NB4 (cell line): ENCODE measurements around the gene TRAK1.

ENCODE experiments used
- DNase-seq: peaks from one replicate; pipeline ENCODE4 v3.0.0; 2010; ENCODE audit warnings: low read depth
- H3K4me3 ChIP-seq: one replicate; pipeline ENCODE4 v1.5.1; 2011; ENCODE audit warnings: mild to moderate bottlenecking, low read depth, low read length, moderate library complexity
- MYC ChIP-seq: IDR thresholded peaks from 2 replicates; pipeline ENCODE4 v1.6.1; 2011; ENCODE audit warnings: low read depth, low read length
- POLR2A ChIP-seq: IDR thresholded peaks from 2 replicates; pipeline ENCODE4 v1.6.1; 2011; ENCODE audit warnings: mild to moderate bottlenecking; ENCODE audit not compliant: insufficient read length; ENCODE audit errors: extremely low read depth
- TF ChIP-seq, protein P1 (sequence below): IDR thresholded peaks from 2 replicates; pipeline ENCODE4 v1.6.1; 2011; ENCODE audit warnings: low read depth, low read length
- TF ChIP-seq, protein P2 (sequence below): IDR thresholded peaks from one replicate; pipeline ENCODE4 v1.5.1; 2012; ENCODE audit warnings: low read depth, low read length

Gene TRAK1

DNA sequence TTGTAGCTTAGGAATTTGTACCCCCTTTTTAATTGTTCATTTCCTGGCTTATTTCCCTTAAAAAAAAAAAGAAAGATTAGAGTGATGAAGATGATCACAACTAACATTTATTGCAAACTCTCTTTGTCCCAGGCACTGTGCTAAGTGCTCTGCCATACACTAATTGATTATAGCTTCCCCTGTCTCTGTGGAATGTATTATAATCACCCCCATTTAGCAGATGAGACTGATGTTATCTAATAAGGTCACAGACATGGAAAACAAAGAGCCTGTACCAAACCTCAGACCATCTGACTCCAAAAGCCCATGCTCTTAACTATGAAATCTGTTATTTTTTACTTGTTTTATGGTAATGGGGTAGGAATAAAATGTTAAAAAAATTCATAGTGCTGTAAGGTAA, 53.1 kb downstream of the TRAK1 start:
- no peak for DNase-seq
- no peak overlapping the region for H3K4me3 ChIP-seq
- TF ChIP-seq, protein P1, sequence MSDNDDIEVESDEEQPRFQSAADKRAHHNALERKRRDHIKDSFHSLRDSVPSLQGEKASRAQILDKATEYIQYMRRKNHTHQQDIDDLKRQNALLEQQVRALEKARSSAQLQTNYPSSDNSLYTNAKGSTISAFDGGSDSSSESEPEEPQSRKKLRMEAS = no peak
- TF ChIP-seq POLR2A = no peak

DNA sequence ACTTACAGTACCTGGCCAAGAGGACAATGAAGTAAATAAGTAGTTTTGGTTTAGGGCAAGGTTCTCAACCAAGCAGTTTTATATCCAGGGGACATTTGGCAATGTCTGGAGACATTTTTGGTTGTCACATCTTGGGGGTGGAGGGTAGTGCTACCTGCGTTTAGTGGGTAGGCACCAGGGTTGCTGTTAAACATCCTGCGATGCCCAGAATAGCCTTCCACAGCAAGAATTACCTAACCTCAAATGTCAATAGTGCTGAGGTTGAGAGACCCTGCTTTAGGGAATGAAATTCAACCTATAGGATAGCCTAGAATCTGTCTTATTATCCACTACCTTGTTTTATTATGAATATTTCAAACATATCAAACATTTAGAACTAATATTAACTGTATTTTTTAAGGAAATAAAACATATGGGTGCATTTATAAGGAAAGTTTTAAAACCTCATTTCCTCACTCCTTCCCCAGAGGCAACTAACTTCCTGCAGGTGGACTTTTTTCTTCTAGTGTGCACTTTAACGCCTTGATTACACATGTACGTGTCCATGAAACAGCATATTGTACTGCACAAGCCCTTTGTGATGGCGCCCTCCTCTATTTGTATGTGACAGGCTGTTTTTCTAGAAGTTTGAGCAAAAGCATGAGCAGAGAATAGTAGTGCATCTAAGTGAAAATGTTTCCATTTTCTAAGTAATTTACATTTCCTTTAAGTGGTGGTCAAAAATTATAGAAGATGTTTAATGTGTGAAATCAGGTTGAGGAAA, 57.1 kb downstream of the TRAK1 start:
- TF ChIP-seq, protein P1 = no peak
- no peak for DNase-seq
- no peak overlapping the region for H3K4me3 ChIP-seq

DNA sequence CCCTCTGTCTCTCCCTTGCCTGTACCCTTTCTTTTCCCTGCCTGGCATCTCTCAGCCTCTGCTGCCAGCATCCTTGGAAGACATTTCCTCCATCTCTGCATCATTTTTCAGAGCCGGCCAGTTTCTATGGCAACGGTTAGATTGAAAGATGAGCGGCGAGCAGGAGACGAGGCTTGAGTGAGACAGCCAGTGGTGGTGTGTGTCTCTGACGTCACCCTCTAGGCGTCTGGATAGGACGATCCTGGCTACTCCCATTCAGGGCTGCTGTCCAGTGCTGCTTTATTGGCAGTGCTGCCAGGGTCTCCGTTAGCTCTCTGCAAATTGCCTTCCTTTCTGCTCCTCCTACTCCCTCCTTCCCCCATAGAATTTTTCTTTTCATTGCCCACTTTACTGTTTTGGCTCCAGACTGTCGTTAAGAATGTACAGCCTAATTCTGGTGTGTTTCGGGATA, 57.9 kb downstream of the TRAK1 start:
- TF ChIP-seq POLR2A = no peak
- TF ChIP-seq MYC = no peak
- TF ChIP-seq, protein P2, sequence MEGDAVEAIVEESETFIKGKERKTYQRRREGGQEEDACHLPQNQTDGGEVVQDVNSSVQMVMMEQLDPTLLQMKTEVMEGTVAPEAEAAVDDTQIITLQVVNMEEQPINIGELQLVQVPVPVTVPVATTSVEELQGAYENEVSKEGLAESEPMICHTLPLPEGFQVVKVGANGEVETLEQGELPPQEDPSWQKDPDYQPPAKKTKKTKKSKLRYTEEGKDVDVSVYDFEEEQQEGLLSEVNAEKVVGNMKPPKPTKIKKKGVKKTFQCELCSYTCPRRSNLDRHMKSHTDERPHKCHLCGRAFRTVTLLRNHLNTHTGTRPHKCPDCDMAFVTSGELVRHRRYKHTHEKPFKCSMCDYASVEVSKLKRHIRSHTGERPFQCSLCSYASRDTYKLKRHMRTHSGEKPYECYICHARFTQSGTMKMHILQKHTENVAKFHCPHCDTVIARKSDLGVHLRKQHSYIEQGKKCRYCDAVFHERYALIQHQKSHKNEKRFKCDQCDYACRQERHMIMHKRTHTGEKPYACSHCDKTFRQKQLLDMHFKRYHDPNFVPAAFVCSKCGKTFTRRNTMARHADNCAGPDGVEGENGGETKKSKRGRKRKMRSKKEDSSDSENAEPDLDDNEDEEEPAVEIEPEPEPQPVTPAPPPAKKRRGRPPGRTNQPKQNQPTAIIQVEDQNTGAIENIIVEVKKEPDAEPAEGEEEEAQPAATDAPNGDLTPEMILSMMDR = no peak
- TF ChIP-seq, protein P1 = no peak
- no peak overlapping the region for H3K4me3 ChIP-seq
- peak; percentile 7 for DNase-seq

DNA sequence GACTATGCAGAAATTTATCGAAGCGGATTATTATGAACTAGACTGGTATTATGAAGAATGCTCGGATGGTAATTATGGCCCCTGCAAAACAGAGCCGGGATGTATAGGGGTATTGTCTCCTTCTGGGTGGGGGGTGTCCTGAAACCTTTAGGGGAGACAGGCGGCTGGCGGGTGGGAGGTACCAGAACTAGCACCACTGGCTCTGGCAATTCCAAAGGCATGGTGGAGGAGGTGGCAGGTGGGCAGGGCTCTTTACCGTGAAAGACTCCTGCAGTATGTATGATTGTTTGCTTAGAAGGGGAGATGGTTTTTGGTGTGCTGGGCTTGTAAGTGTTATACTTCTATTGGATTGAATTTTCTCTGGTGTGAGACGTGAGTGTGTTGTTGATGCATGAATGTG, 58.4 kb downstream of the TRAK1 start:
- H3K4me3 ChIP-seq = no peak overlapping the region
- TF ChIP-seq, protein P2 = no peak
- TF ChIP-seq MYC (no peak), POLR2A (no peak)
- TF ChIP-seq, protein P1 = no peak

DNA sequence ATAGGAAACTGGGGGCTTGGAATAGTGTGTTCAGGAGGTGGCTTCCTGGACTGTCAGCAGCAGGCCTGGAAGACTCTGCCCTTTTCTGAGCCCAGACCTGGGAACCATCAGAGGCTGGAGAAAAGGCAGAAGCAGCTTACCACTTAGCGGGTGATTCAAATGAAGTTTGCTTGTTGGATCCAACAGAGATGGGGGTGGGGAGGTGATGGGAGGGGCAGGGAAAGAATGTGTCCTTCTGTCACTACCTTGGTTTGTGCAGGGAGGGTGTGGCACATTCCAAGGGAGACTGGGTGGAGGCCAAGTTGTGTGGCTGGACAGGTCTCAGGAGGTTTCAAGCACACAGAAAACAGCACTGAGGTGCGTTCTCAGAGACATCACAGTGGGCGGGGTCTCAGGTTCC, 58.8 kb downstream of the TRAK1 start:
- TF ChIP-seq, protein P2 = no peak
- TF ChIP-seq, protein P1 = no peak
- TF ChIP-seq POLR2A = no peak
- no peak for DNase-seq
- no peak overlapping the region for H3K4me3 ChIP-seq

More for the DNA sequence above, 58.4 kb downstream of the TRAK1 start:
- no peak for DNase-seq

DNA sequence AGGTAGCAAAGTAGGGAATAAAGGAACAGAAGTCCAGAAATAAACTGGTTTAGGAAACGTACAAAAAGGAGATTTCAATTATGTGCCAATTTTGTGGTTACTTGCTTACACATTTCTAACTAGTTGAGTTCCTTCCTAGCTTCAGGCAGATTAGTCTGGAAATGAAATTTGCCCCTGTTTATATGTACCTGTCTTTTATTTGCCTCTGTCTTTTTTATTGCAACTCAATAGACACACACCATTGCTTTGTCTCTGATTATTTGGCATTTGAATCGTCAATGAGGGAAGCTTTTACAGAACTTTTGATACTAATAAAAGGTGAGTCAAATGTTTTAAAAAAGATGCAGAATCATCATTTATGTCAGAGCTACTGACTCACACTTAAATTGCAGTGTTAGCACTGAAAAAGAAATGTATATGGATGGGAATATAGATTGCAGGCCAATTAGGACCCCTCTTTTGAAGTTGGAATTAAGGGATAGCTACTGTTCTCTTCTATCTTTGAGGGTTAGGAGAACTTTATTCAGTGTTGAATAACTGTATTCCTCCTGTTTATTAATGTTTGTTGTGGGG, 60.5 kb downstream of the TRAK1 start:
- DNase-seq = no peak
- TF ChIP-seq, protein P1 = no peak
- TF ChIP-seq MYC = no peak
- TF ChIP-seq POLR2A = no peak
- TF ChIP-seq, protein P2 = no peak
- no peak overlapping the region for H3K4me3 ChIP-seq
